Right forelimb (tissue), 1 donor: Measurements from ENCODE around the gene POLR2I.
"Not testable (repeated sequence)": the region's sequence is repeated elsewhere in the genome, so short reads cannot be mapped to it uniquely, and the experiment has no call there.

Experiments
- DNase-seq: peaks from one replicate; pipeline ENCODE4 v3.0.0-alpha.2; 2018

POLR2I gene

GRCh38 chr19:36131221-36131620 lies 16.5 kb upstream of the POLR2I start:
- not testable (repeated sequence) for DNase-seq

GRCh38 chr19:36128392-36128736 lies 13.7 kb upstream of the POLR2I start:
- DNase-seq: no peak

- no peak for DNase-seq
These were observed 10.9 kb upstream of the POLR2I start for GRCh38 chr19:36125557-36125956.

GRCh38 chr19:36121486-36122124 lies 6.9 kb upstream of the POLR2I start:
- DNase-seq: no peak

GRCh38 chr19:36120984-36121358 lies 6.3 kb upstream of the POLR2I start:
- DNase-seq: no peak

- no peak for DNase-seq
These were observed 5.7 kb upstream of the POLR2I start for GRCh38 chr19:36120092-36120983.

GRCh38 chr19:36116344-36116637 lies 1.6 kb upstream of the POLR2I start:
- no peak for DNase-seq

GRCh38 chr19:36115453-36116343 lies 1.0 kb upstream of the POLR2I start, which contains the start of gene TBCB:
Gene TBCB, plus strand, starts transcription at chr19:36115468. Its CDS starts 93 bp downstream, at chr19:36115561.
- DNase-seq: no peak

GRCh38 chr19:36113894-36114720 lies 568 bp downstream of the POLR2I start:
- no peak for DNase-seq

GRCh38 chr19:36113425-36113824 lies 1.2 kb downstream of the POLR2I start:
- no peak for DNase-seq

- DNase-seq: no peak
These were observed 2.0 kb downstream of the POLR2I start for GRCh38 chr19:36112678-36113077.

GRCh38 chr19:36111200-36111539 lies 3.5 kb downstream of the POLR2I start:
- no peak for DNase-seq

- DNase-seq: no peak
These were observed 4.0 kb downstream of the POLR2I start, which contains the start of gene OVOL3 for GRCh38 chr19:36110487-36111199. Gene OVOL3, plus strand, starts transcription at chr19:36111143. Its CDS starts 60 bp downstream, at chr19:36111203.

GRCh38 chr19:36108684-36109083 lies 6.0 kb downstream of the POLR2I start:
- no peak for DNase-seq

- no peak for DNase-seq
These were observed 7.7 kb downstream of the POLR2I start for GRCh38 chr19:36106991-36107390.

GRCh38 chr19:36106441-36106840 lies 8.2 kb downstream of the POLR2I start:
- no peak for DNase-seq

- no peak for DNase-seq
These were observed 10.7 kb downstream of the POLR2I start for GRCh38 chr19:36103842-36104552.

GRCh38 chr19:36103040-36103626 lies 11.5 kb downstream of the POLR2I start:
- DNase-seq: no peak

- DNase-seq: no peak
These were observed 12.9 kb downstream of the POLR2I start for GRCh38 chr19:36101550-36102327.

- no peak for DNase-seq
These were observed 14.2 kb downstream of the POLR2I start for GRCh38 chr19:36100476-36100875.
